ENCODE results near the gene ALOX15B.

GRCh38 chr17:8074554-8074953, 35.7 kb downstream of the ALOX15B start:
- TF ChIP-seq, protein P1, sequence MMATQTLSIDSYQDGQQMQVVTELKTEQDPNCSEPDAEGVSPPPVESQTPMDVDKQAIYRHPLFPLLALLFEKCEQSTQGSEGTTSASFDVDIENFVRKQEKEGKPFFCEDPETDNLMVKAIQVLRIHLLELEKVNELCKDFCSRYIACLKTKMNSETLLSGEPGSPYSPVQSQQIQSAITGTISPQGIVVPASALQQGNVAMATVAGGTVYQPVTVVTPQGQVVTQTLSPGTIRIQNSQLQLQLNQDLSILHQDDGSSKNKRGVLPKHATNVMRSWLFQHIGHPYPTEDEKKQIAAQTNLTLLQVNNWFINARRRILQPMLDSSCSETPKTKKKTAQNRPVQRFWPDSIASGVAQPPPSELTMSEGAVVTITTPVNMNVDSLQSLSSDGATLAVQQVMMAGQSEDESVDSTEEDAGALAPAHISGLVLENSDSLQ (IDR thresholded peaks at IDR 0.05): no peak
- TF ChIP-seq HDGF (IDR thresholded peaks at IDR 0.05; ENCODE audit: borderline replicate concordance) (no peak), FOXM1 (IDR thresholded peaks at IDR 0.05; ENCODE audit: borderline replicate concordance) (no peak), NFRKB (IDR thresholded peaks at IDR 0.05) (no peak), TARDBP (IDR thresholded peaks at IDR 0.05) (no peak), SP1 (IDR thresholded peaks at IDR 0.05) (no peak), BHLHE40 (IDR thresholded peaks at IDR 0.05; ENCODE audit: borderline replicate concordance) (no peak), FOXA1 (IDR thresholded peaks at IDR 0.05) (no peak), SUZ12 (IDR thresholded peaks at IDR 0.05) (no peak)
